ENCODE data around the gene SHISAL2A.

Gene SHISAL2A

DNA sequence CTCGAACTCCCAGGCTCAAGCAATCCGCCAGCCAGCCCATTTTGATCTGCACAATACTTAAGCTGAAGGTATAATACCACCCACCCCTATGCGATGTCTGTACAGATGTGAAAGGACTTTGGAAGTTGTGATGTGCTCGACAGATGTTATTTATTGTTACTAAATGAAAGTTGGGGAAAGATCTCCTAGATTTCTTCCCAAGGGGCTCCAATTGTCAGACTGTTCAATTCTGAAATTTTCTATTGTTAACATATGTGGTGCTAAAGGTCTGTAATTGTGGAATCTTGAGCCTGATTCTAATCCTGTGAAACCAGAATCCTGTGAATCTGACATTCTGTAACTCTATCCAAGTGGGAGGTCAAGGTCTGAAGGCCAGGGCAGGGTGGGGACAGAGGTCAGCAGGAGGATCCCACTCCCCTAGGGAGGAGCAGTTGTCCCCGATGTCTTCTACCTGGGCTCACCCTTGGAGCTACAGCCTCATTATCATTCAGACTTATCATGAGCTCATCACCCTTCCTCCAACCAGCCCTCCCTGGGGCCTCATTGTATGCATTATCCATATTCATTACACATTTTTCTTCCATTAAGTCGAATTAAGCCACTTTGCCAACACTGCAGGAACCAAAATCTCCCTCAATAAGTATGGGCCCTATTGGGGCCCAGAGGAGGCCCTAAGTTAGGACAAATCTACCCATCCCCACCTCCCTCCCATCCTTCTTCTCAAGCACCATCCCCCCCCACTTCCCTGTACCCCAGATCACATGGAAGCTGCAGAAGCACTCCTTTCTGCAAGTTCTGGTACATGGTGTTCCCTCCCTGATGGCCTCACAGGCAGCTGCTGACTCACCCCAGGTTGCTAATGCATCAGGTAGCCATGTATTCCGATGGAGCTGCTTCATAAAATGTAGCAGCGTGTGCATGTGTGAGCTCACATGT, 32.3 kb downstream of the SHISAL2A start:
- TF ChIP-seq CTCF (IDR thresholded peaks at IDR 0.05; ENCODE audit: low read depth, low read length): no peak

DNA sequence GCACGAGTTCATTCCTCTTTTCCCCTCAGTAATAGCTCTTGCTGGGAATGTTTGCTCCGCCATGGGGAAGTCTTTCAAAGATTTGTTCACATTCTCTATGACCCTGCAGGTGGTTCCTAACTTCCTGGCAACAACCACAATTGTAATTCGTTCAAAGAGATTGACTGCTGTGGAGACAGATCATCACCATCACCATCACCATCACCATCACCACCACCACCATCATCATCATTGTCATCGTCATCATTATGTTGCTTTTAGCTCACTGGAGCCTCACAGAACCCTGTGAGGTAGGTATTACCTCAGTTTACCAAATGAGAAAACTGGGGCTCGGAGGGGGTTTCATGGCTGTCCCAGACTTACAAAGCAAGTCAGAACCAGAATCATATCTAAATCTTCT, 34.3 kb downstream of the SHISAL2A start:
- no peak overlapping the region for H3K4me3 ChIP-seq (ENCODE audit: low read depth, low read length)
- no peaks in the 10 kb centered on the region for H3K36me3 ChIP-seq
- no peaks in the 10 kb centered on the region for H3K27me3 ChIP-seq
- no peak for DNase-seq
- TF ChIP-seq CTCF (IDR thresholded peaks at IDR 0.05; ENCODE audit: low read depth, low read length): no peak
- H3K9me3 ChIP-seq: no peaks in the 10 kb centered on the region
- H3K4me1 ChIP-seq: no peaks in the 10 kb centered on the region; the same call in 1 of the 2 replicates

More for the DNA sequence above, 32.3 kb downstream of the SHISAL2A start:
- Histone ChIP-seq H3K4me3 (ENCODE audit: low read depth, low read length) (no peak overlapping the region), H3K4me1 (no peaks in the 10 kb centered on the region; the same call in 1 of the 2 replicates), H3K36me3 (no peaks in the 10 kb centered on the region), H3K9me3 (no peaks in the 10 kb centered on the region), H3K27me3 (no peaks in the 10 kb centered on the region)
- no peak for DNase-seq

DNA sequence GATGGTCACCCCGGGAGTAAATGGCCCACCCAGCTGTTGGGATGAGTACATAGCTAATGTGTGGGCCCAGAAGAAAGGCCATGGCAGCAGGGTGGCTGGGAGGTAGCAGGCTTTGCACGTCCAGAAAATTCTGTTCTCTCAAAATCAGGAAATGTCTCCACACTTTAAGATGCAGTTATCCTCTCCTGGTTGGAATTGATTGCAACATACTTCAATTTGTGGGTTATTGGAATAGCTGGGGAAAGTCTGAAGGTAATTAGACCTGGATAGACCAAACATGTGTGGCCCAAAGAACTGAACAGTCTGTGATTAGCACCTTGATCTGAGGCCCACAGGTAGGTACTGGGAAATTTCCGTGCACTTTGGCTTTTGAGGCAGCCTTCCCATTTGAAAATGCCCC, 35.0 kb downstream of the SHISAL2A start:
- Histone ChIP-seq H3K27me3 (no peaks in the 10 kb centered on the region), H3K4me1 (no peaks in the 10 kb centered on the region; the same call in 1 of the 2 replicates), H3K9me3 (no peaks in the 10 kb centered on the region), H3K36me3 (no peaks in the 10 kb centered on the region), H3K4me3 (ENCODE audit: low read depth, low read length) (no peak overlapping the region)
- no peak for TF ChIP-seq CTCF (IDR thresholded peaks at IDR 0.05; ENCODE audit: low read depth, low read length)
- DNase-seq: no peak

- no peaks in the 10 kb centered on the region for H3K4me1 ChIP-seq
- no peak overlapping the region for H3K4me3 ChIP-seq (ENCODE audit: low read depth, low read length)
- no peaks in the 10 kb centered on the region for H3K9me3 ChIP-seq
- H3K36me3 ChIP-seq: no peaks in the 10 kb centered on the region
- H3K27me3 ChIP-seq: no peaks in the 10 kb centered on the region
- TF ChIP-seq CTCF (IDR thresholded peaks at IDR 0.05; ENCODE audit: low read depth, low read length): no peak
- no peak for DNase-seq
Observed at GRCh38 chr1:52668711-52669110, 35.7 kb downstream of the SHISAL2A start.

GRCh38 chr1:52669696-52670095, 36.7 kb downstream of the SHISAL2A start:
- Histone ChIP-seq H3K4me1 (no peaks in the 10 kb centered on the region), H3K27me3 (no peaks in the 10 kb centered on the region), H3K36me3 (no peaks in the 10 kb centered on the region), H3K9me3 (no peaks in the 10 kb centered on the region), H3K4me3 (ENCODE audit: low read depth, low read length) (no peak overlapping the region)
- TF ChIP-seq CTCF (IDR thresholded peaks at IDR 0.05; ENCODE audit: low read depth, low read length): no peak
- no peak for DNase-seq

- Histone ChIP-seq H3K9me3 (no peaks in the 10 kb centered on the region), H3K36me3 (no peaks in the 10 kb centered on the region), H3K4me3 (ENCODE audit: low read depth, low read length) (no peak overlapping the region), H3K27me3 (no peaks in the 10 kb centered on the region), H3K4me1 (no peaks in the 10 kb centered on the region)
- DNase-seq: no peak
- TF ChIP-seq CTCF (IDR thresholded peaks at IDR 0.05; ENCODE audit: low read depth, low read length): no peak
Observed at GRCh38 chr1:52670604-52671003, 37.6 kb downstream of the SHISAL2A start.
